Gastroesophageal sphincter (tissue), 3 donors: Measurements from ENCODE around the gene DGKI.

Source experiments
- CTCF ChIP-seq, 4 experiments: fragments of 200-600 bp in 2 of 4; fragments of 450-650 bp in 2 of 4; sonication (generic) in 1 of 4; IDR thresholded peaks; one replicate each; pipeline ENCODE4 v1.5.1; 2017 to 2019; ENCODE audit warnings: antibody characterized with exemption in 4 of 4, mild to moderate bottlenecking in 2 of 4, moderate library complexity in 2 of 4
- EP300 ChIP-seq: sonication (generic); formaldehyde crosslinking; IDR thresholded peaks from one replicate; pipeline ENCODE4 v1.6.1; 2017; ENCODE audit warnings: antibody characterized with exemption, mild to moderate bottlenecking
- POLR2A ChIP-seq, 2 donors: fragments of 450-650 bp; IDR thresholded peaks; one replicate each; pipeline ENCODE4 v1.6.1; 2017; ENCODE audit warnings: antibody characterized with exemption in 2 of 2, mild to moderate bottlenecking in 2 of 2, moderate library complexity in 1 of 2
- POLR2AphosphoS5 ChIP-seq: sonication (generic); formaldehyde crosslinking; IDR thresholded peaks from one replicate; pipeline ENCODE4 v1.6.1; 2017; ENCODE audit warnings: antibody characterized with exemption

- TF ChIP-seq CTCF (IDR thresholded peaks at IDR 0.05), result no peak
- no peak for TF ChIP-seq EP300
- no peak for TF ChIP-seq POLR2AphosphoS5
- no peak for TF ChIP-seq POLR2A (IDR thresholded peaks at IDR 0.05)
Measured at GRCh38 chr7:137539111-137539715, 307.6 kb downstream of the DGKI start.
